HG02973 (cell line): ENCODE data around the gene GCGR.
A peak's percentile ranks its signal among the peaks of the same experiment; 100 is the strongest.

Experiments used
- ATAC-seq: cut with Tn5 transposase; IDR thresholded peaks from one replicate; pipeline ENCODE4 v1.9.1; 2021; ENCODE audit warnings: moderate library complexity; ENCODE audit not compliant: unreplicated experiment

GCGR gene

DNA sequence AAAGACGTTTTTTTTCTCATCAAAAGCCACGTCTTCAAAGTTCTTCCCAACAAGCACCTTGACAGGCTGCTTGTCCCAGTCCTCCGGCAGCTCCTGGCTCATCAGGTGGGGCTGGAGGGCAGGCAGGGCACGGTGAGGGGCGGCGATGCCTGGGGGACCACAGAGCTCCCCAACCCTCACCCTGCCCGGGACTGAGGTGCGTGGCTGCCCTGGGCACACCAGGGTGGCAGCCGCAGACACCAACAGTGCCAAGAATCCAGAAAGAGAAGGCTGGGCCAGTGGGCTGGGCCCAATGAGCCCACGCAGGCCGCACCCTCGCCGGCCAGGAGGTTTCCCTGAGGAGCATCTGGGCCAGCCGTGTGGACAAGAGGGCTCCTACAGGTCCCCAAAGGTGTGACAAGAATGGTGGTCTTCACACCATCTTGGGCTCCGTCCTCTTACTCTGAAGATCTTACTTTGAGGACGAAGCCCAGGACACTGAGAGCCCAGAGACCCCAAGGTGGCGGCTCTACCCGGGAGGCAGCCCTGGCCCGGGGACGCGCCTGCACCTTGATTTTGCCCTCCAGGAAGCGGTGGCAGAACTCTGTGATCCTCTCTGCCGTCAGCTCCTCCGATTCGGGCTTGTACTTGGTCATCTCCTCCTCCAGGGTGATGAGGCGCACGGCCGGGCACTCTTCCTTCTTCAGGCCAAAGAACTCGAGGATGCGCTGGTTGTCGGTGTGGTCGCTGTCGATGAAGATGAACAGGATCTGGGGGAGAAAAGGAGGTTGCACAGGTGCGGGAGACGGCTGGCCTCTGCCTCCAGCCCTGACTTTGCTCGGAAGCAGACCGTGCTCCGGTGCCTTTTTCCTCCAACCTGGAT is 42.2 kb downstream of the GCGR start:
- no peak for ATAC-seq

DNA sequence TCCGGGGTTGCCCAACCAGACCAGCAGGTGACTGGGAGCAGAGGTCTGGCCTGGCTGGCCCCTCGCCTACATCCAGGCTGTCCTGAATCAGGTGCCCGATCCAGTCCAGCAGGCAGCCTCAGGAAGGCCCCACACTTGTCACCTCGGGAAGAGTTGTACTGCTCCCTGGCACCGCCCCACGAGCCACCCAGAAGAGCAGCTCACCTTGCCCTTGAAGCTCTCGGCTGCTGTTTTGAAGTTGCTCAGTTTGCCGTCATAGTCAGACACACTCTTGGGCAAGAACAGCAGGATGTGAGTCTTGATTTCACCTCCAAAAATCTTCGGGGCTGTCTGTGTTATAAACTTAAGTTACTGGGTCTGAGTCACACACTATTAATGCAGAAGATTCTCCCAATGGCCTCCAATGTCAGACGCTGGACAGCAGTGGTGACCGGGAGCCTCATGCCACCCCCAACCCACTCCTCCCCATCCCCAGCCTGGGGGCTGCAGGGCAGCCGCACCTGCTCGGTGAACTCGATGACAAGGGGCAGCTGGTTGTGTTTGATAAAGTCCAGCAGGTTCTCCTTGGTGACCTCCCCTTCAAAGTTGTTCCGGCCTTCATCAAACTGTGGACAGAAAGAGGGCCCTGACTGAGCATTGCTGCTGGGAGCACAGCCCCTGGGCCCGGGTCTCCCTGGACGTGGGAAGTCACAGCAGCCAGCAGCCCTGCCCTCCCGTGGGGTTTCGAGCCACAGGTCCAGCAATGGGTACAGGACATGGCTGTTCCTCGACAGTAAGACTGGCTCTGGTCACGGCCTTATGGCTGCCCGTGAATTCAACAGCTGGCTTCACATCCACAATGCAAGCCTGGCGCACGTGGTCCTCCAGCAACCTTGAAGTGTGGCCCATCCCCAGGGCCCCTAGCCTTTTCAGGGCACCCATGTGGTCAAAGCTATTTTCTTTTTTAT is 43.1 kb downstream of the GCGR start:
- ATAC-seq, result no peak

DNA sequence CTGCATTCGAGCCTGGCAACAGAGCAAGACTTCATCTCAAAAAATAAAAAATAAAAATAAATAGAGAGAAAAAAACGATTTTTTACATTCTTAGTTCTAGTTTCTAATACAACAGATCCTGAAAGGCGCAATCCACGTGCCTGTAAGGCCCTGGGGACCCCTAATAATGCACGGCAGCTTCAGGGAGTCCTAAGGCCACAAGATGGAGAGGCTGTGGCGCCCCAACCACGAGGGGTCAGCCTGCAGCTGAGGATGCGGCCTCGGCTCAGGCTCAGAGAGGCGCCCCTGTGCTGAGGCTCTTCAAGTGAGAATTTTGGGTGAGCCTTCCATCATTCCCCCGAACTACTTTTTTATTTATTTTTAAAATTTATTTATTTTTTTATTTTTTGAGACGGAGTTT is 45.5 kb downstream of the GCGR start:
- no peak for ATAC-seq

DNA sequence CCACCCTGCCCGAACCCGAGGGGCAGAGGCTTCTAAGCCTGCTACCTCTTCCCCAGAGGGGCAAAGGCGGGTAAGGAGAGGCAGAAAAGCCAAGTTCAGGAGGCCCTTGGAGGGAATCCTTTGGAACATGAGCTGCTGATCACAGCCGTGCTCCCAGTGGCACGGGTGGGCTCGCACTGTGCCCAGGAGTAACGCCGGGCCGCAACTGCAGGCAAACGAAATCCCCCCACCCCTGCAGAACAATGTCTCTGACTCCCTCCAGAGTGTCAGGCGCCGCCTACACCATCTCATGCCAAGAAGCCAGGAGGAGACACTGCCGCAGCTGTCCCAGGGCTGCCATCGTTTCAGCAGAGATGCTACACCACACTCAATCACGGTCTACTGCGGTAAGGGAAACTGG is 47.5 kb downstream of the GCGR start:
- ATAC-seq, result no peak

DNA sequence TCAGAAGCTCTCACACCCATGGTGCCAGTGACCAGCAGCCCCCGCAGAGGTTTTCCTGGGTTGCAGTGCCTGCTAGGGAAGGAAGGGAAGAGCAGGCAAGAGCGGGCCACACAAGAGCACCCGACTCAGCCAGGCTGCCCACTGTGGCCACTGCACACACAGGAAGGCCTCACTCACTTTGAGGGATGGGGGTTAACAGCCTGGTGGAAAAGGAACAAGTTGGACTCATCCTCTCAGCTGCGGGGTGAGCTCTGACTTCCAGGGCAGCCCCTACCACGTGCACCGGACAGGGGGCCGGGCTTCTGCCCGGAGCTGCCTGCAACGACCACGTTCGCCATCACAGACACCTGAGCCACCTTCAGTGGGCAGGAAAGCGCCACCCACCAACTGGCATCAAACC is 48.3 kb downstream of the GCGR start:
- ATAC-seq, result no peak

DNA sequence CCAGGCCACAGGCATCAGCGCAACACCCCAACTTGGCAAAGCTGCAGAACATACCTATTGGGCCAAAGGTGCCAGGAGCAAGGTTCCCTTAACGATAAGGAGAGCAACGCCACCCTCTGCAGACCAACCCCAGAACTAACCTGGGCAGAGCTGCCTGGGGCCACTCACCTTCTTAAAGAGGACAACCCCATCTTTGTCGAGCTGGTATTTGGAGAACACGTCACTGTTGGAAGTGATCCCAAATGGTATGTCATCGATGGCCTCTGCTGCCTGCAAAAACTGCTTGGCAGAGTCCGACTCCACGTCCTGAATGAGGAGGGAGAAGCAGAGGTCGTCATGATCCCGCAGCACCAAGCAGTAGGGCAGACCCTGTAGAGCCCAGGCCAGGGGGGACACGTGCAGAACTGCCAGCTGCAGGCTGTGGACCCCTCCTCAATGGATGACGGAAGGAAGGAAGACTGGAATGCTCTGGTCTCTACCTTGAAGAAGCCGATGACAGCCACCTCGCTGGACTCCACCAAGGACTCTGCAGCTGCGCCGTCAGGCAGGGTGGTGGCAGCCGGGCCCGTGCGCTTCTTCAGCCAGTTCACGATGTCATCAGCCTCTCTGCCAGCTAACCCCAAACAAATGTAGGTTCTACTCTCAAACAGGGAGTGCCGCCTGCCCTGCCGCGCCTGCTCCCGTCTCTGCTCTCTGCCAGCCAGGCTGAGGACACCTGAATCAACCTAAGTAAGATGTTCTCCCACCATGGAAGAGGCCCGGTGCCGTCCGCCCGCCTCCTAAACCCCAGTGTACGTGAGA is 51.2 kb downstream of the GCGR start:
- ATAC-seq, result no peak

DNA sequence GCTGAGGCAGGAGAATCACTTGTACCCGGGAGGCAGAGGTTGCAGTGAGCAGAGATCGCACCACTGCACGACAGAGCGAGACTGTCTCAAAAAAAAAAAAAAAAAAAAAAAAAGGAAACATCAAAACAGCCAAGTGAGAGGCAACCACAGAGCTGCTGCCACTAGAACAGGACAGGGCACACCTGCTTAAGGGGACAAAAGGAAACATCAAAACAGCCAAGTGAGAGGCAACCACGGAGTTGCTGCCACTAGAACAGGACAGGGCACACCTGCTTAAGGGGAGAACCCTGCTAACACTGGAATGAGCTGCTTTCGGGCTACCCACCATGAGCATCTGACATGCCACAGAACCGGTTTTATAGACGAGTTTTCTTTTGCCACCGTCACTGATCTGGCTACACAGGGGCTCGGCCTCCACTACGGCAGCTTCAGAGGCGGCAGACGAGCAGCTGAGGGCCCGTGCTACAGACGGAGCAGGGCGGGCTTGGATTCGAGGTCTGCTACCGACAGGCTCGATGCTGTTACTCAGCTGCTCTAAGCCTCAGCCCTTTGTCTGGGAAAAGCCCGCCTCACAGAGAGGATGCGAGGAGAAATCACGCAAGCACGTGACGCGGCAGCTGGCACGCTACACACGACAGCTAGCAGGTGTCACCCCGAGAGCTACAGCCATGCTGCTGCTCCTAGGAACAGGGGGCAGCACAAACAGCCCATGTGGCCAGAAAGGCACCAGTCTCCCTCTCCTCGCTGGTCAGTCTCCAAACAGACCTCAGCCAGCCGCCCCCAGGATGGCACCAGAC is 54.4 kb downstream of the GCGR start:
- ATAC-seq, result no peak

DNA sequence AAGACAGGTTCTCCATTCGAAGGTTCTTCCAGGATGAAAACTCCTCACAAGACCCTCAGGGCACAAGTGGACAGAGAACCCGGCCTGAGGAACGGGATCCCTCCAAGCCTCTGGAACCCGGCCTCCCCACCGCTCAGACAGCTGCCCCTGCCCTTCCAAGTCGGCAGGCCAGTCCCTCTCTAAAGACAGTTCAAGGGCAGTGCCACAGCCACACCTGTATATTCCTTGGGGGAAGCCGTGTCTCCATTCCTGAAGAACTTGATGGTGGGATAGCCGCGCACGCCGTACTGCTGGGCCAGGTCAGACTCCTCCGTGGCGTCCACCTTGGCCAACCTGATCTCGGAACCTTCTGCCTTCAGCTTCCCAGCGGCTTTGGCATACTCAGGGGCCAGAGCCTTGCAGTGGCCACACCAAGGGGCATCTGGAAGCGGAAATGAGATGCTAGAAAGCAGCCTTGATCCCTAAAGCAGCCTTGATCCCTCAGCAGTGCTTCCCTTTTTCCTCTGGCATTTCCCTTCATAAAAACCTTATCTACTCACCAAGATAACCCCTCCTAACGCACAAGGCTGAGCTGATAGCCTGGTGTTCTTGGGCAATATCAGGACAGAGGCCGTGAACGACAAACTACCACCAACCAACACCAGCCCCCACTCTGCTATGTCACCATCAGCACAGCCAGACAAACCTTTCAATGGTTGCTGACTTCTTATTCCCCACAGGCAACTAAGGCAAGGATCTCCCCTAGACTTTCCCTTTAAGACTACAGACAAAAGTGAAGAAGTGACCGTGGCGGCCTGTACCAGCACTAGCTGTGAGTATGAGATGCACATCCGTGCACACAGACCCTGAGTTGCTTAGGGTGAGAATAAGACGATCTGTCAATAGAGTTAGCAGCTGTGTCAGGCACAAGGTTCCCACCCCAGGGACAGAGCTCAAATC is 55.3 kb downstream of the GCGR start:
- ATAC-seq, result no peak

DNA sequence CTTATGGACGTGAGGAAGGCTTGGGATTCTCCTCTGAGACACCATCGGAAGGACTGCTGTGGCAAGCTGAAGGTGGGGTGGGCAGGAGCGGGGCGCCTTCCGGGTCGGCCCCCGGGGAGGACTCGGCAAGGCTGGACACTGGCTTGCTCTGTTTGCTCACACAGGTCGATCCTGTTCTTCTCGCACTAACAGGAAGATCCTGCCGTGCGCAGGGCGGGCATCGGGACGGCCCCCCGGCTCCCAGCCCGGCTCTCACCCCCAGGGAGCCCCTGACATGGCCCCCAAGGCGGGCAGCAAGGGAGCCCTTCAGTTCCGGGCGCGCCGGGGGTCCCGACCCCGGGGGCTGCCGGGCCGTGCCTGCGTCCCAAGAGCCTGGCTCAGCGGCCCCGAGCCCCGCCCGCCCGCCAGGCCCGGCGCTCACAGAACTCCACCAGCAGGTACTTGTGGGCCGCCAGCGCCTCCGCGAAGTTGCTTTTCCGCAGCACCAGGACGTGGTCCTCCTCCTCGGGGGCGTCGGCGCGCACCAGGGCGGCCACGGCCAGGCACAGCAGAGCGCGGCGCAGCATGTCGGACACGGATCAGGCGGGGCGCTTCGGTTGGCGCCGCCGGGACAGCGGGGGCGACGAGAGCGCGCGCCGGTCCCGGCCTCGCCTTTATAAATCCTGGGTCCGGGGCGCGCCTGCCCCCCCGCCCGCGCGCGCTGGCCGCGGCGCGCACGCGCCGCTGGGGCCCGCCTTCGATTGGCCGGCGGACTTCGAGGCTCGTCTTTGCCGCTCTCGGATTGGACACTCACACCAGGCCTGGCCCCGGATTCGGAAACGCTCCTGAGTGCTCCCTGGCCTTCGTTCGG is 56.2 kb downstream of the GCGR start, which contains the start of gene P4HB:
P4HB (minus strand) TSS at position 630 of the 850 bp plus-strand sequence; CDS start at position 566, 64 bp downstream.
- ATAC-seq, result no peak

DNA sequence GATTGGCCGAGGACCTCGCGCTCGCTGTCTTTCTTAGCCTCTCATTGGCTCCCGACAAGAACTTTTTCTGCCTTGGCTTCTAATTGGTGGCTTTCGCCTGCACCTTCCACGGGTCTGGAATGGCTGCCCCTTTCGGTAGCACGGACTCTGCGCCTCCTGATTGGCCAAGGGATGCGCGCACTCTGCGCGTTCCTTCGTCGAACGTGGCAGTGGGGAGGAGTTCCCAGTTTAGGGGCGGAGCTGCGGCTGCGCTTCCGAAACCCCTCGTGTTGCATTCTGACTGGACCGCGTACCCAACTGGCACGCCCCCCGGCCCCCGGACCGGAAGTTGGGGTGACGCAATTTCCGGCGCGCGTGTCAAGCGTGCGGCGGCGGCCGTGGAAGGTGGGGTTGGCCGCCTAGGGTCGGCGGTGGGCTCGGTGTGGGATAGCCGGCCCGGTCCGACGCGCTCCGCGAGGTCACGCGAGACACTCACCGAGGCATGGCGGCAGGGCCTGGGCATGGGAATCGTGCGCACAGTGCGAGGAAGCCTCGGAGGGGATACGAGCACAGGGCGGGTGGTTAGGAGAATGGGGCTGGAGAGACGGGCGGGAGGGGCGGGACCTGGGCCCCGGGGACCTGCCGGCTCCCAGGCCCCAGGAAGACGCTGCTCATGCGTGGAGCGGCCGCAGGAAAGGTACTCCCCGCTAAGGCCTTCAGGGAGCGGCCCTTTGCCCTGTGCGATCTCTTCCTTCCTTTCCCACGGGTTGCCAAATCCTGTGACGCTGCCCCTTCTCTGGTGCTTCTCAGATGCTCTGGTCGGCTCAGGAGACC is 57.0 kb downstream of the GCGR start:
- ATAC-seq, result peak; percentile 71

DNA sequence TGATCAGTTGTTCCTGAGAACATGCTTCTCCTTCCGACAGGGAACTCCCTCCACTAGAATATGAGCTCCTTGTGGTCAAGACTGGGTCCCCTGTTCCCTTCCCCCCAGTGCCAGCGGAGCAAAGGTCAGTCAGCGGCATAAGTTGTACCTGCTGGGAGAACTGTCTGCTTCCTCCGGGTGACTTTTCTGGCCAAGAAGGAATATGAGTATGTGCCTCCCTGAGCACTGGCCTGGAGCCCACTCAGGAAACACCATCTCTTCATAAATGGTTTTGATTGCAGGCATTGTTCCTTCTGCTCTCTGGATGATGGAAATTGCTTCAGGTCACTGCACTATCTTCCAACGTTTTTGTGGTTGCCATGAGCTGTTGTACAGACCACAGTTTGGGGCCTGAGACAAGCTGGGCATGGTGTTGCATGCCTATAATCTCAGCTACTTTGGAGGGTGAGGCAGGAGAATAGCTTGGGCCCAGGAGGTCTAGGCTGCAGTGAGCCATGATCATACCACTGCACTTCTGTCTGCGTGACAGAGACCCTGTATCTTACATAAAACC is 59.2 kb downstream of the GCGR start:
- ATAC-seq, result no peak
